ENCODE measurements around the gene SLC37A3.
"Not testable (repeated sequence)": the region's sequence is repeated elsewhere in the genome, so short reads cannot be mapped to it uniquely, and the experiment has no call there.

Gene SLC37A3

GRCh38 chr7:140397784-140398750 lies at the start of gene SLC37A3:
Gene SLC37A3, minus strand, starts transcription at chr7:140398530. Its CDS starts 16,004 bp downstream, at chr7:140382526.
- peak; percentile 79 for DNase-seq (ENCODE audit: low read depth)

- no peak for DNase-seq (ENCODE audit: low read depth)
Observed at GRCh38 chr7:140447841-140448240, 49.5 kb upstream of the SLC37A3 start.

GRCh38 chr7:140446467-140446866 lies 48.1 kb upstream of the SLC37A3 start:
- DNase-seq (ENCODE audit: low read depth) = no peak

GRCh38 chr7:140441519-140441918 lies 43.2 kb upstream of the SLC37A3 start:
- DNase-seq (ENCODE audit: low read depth) = no peak

GRCh38 chr7:140440593-140440992 lies 42.3 kb upstream of the SLC37A3 start:
- no peak for DNase-seq (ENCODE audit: low read depth)

- DNase-seq (ENCODE audit: low read depth) = no peak
Observed at GRCh38 chr7:140439359-140439758, 41.0 kb upstream of the SLC37A3 start.

GRCh38 chr7:140435252-140435895 lies 37.0 kb upstream of the SLC37A3 start:
- no peak for DNase-seq (ENCODE audit: low read depth)

GRCh38 chr7:140433396-140433795 lies 35.1 kb upstream of the SLC37A3 start:
- DNase-seq (ENCODE audit: low read depth) = no peak

- no peak for DNase-seq (ENCODE audit: low read depth)
Observed at GRCh38 chr7:140426130-140426529, 27.8 kb upstream of the SLC37A3 start.

GRCh38 chr7:140425718-140426117 lies 27.4 kb upstream of the SLC37A3 start:
- no peak for DNase-seq (ENCODE audit: low read depth)

GRCh38 chr7:140423501-140423900 lies 25.2 kb upstream of the SLC37A3 start:
- DNase-seq (ENCODE audit: low read depth) = no peak

GRCh38 chr7:140421521-140421920 lies 23.2 kb upstream of the SLC37A3 start:
- DNase-seq (ENCODE audit: low read depth) = no peak

- no peak for DNase-seq (ENCODE audit: low read depth)
Observed at GRCh38 chr7:140418653-140419052, 20.3 kb upstream of the SLC37A3 start.

GRCh38 chr7:140418156-140418472 lies 19.8 kb upstream of the SLC37A3 start:
- not testable (repeated sequence) for DNase-seq (ENCODE audit: low read depth)

- DNase-seq (ENCODE audit: low read depth) = no peak
Observed at GRCh38 chr7:140417456-140418155, 19.3 kb upstream of the SLC37A3 start.

GRCh38 chr7:140416560-140416959 lies 18.2 kb upstream of the SLC37A3 start:
- no peak for DNase-seq (ENCODE audit: low read depth)

- DNase-seq (ENCODE audit: low read depth) = not testable (repeated sequence)
Observed at GRCh38 chr7:140415816-140416215, 17.5 kb upstream of the SLC37A3 start.

- no peak for DNase-seq (ENCODE audit: low read depth)
Observed at GRCh38 chr7:140415361-140415760, 17.0 kb upstream of the SLC37A3 start.

GRCh38 chr7:140404565-140405065 lies 6.3 kb upstream of the SLC37A3 start:
- DNase-seq (ENCODE audit: low read depth) = no peak

- DNase-seq (ENCODE audit: low read depth) = peak; percentile 27
Observed at GRCh38 chr7:140403878-140404564, 5.7 kb upstream of the SLC37A3 start, which contains the start of gene RAB19. Gene RAB19, plus strand, starts transcription at chr7:140404058. Its CDS starts 3,589 bp downstream, at chr7:140407647.

GRCh38 chr7:140402178-140402835 lies 4.0 kb upstream of the SLC37A3 start:
- DNase-seq (ENCODE audit: low read depth) = no peak
